Stimulated activated CD8-positive, alpha-beta memory T cell treated with anti-CD3 and anti-CD28 coated beads, Interleukin-7, amount 100 ng/mL, for 48 hours (primary cell): ENCODE data around the gene ANKHD1.

ENCODE experiments used
- DNase-seq, 2 donors: peaks; one replicate each; pipeline ENCODE4 v3.0.0-alpha.2; 2020; ENCODE audit warnings: low read depth in 1 of 2; ENCODE audit errors: extremely low read depth in 1 of 2

ANKHD1 gene

GRCh38 chr5:140401362-140402257, at the start of gene ANKHD1:
Gene ANKHD1 (plus strand): TSS chr5:140401833. CDS start chr5:140401968, 135 bp downstream.
- DNase-seq: peak; percentile 96 to 97

GRCh38 chr5:140355546-140355945, 46.1 kb upstream of the ANKHD1 start:
- DNase-seq: no peak

GRCh38 chr5:140356853-140357725, 44.5 kb upstream of the ANKHD1 start:
- DNase-seq: no peak

GRCh38 chr5:140357726-140358093, 43.9 kb upstream of the ANKHD1 start:
- DNase-seq: peak; percentile 37 to 60

GRCh38 chr5:140358738-140359310, 42.8 kb upstream of the ANKHD1 start:
- DNase-seq: no peak

GRCh38 chr5:140360101-140360500, 41.5 kb upstream of the ANKHD1 start, which contains the start of gene SLC4A9:
Gene SLC4A9 (plus strand): TSS chr5:140360194. CDS start chr5:140360237, 43 bp downstream.
- DNase-seq: no peak

- no peak for DNase-seq
Measured at GRCh38 chr5:140360681-140361479, 40.8 kb upstream of the ANKHD1 start.

GRCh38 chr5:140361901-140362300, 39.7 kb upstream of the ANKHD1 start:
- DNase-seq: no peak

GRCh38 chr5:140362311-140362710, 39.3 kb upstream of the ANKHD1 start:
- no peak for DNase-seq

- DNase-seq: peak; percentile 62 to 70
Measured at GRCh38 chr5:140362875-140363630, 38.6 kb upstream of the ANKHD1 start.

GRCh38 chr5:140363631-140364471, 37.8 kb upstream of the ANKHD1 start:
- no peak for DNase-seq

- no peak for DNase-seq
Measured at GRCh38 chr5:140364472-140364765, 37.2 kb upstream of the ANKHD1 start.

GRCh38 chr5:140365282-140365681, 36.4 kb upstream of the ANKHD1 start:
- no peak for DNase-seq

- DNase-seq: no peak
Measured at GRCh38 chr5:140365941-140366340, 35.7 kb upstream of the ANKHD1 start.

- no peak for DNase-seq
Measured at GRCh38 chr5:140366589-140367255, 34.9 kb upstream of the ANKHD1 start.

- no peak for DNase-seq
Measured at GRCh38 chr5:140367256-140368013, 34.2 kb upstream of the ANKHD1 start.

GRCh38 chr5:140371356-140372151, 30.1 kb upstream of the ANKHD1 start:
- DNase-seq: no peak
